ENCODE results near the gene RYR2.
"Not testable (repeated sequence)": the region's sequence is repeated elsewhere in the genome, so short reads cannot be mapped to it uniquely, and the experiment has no call there.

RYR2 gene

DNA sequence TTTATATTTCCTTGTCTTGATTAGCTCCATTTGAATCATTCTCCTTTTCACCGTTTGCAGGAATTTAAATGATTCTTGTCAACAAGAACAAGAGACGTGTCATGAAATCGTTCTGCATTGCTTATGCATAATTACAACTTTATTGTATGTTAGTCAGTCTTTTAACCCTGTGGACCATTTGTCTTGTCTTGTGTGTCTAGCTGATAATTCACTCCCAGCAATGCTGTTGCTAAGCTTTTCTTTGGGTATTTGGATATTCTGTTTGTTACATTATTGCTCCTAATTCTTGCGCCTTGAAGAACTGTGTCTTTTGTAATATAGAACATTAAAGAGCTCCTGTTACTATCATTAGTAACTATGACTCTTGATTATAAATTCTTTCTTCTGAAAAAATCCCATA, 311.9 kb downstream of the RYR2 start:
- no peak for DNase-seq (ENCODE audit: low read depth)

GRCh38 chr1:237355022-237355421, 313.0 kb downstream of the RYR2 start:
- no peak for DNase-seq (ENCODE audit: low read depth)

- DNase-seq (ENCODE audit: low read depth): no peak
These were observed 316.6 kb downstream of the RYR2 start for GRCh38 chr1:237358555-237358954.

GRCh38 chr1:237367758-237368157, 325.8 kb downstream of the RYR2 start:
- no peak for DNase-seq (ENCODE audit: low read depth)

- DNase-seq (ENCODE audit: low read depth): not testable (repeated sequence)
These were observed 329.5 kb downstream of the RYR2 start for GRCh38 chr1:237371477-237371876.

GRCh38 chr1:237383791-237384190, 341.8 kb downstream of the RYR2 start:
- DNase-seq (ENCODE audit: low read depth): no peak

GRCh38 chr1:237384213-237384612, 342.2 kb downstream of the RYR2 start:
- DNase-seq (ENCODE audit: low read depth): no peak

DNA sequence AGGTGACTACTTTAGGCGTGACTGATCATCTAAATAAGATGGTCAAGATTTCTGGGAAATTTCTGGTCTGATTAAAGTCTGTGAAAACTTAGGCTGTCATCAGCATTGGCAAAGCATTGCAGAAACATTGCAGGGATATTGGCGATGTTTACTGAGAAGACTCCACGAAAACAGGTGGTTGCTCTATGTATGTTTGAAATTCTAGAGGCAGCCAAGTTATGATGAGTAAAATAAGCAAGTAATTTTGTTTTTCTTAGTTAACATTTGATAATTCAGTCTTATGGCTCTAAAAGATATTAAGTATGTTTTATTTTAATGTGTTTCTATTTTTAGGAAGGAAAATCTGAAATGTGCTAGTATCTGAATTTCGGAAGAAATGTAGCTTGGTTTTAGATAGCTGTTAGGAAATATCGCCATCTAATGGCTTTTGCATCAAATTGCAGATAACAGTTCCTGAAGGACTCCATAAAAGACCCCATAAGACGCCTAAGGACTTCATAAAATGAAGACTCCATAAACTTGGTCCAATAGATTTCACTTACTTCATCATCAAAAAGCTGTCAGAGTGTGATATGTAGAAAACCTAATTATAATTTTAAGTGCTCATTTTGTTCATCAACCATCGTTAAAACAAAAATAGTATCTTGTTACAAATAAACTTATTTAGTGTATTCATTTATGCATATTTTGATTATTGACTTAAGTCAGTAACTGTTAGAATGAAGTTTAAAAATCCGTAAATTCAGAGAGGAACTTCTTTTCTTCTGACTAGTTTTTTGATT, 344.6 kb downstream of the RYR2 start:
- no peak for DNase-seq (ENCODE audit: low read depth)

GRCh38 chr1:237387144-237387505, 345.1 kb downstream of the RYR2 start:
- DNase-seq (ENCODE audit: low read depth): no peak

- no peak for DNase-seq (ENCODE audit: low read depth)
These were observed 348.8 kb downstream of the RYR2 start for GRCh38 chr1:237390823-237391222.

DNA sequence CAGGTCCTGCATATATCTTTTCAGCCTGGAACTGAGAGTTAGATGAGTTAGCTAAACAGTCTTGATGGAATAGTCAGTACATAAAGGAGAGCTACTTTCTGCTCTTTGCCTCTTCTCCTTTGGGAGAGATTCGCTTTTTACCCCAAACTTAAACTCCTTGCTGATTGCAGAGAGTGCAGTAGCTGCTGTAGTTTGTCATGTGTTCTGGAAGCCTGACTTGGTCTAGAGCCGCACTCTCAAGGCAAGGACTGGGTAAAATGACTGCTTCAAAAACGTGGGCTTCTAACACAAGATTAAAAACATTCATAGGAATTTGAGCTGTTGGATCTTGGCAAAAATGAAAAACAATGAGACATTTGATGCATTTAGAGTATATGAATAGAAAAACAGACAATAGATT, 351.6 kb downstream of the RYR2 start:
- DNase-seq (ENCODE audit: low read depth): no peak

DNA sequence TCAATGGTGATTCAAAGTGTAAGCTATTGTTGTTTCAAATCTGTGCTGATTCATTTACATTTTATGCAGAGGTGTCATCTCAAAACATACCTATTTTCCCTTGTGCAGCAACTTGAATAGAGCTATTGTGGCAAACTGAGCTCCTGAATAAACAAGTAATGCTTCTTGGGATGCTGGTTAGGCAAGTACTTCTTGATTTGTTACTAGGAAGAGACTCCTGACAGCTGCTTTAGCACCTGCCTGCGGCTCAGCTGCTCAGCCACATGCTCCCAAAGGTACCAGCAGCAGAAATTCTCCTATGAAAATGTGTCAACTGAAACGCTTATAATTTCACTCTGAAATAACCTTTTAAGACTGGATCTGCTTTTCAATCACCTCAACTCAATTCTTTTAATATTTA, 352.3 kb downstream of the RYR2 start:
- DNase-seq (ENCODE audit: low read depth): no peak

DNA sequence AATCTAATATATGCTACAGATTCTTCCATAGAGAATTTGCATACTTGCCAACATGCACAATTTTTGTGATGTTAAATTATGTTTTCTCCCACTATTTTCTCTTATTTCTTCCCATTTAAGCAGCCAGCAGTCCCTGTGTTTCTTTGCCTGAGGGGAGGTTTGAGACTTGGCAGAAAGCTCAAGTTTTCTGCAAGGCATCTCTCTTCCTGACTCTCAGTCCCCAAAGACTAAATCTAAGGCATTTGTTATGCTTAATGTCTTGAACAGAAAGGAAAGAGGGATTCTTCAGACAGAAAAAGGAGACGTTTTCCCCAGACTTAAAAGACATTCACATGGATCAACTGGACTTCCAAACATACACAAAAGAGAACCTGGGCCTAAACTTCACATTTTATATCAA, 354.4 kb downstream of the RYR2 start:
- DNase-seq (ENCODE audit: low read depth): no peak

DNA sequence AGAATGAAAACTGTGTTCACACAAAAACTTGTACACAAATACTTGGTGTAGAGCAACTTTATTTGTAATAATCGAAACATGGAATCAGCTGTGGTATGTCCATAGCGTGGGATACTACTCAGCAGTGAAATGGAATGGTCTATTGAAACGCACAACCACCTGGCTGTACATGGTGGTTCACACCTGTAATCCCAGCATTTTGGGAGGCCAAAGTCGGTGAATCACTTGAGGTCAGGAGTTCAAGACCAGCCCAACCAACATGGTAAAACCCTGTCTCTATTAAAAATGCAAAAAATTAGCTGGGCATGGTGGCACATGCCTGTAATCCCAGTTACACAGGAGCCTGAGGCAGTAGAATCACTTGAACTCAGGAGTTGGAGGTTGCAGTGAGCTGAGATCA, 356.8 kb downstream of the RYR2 start:
- no peak for DNase-seq (ENCODE audit: low read depth)

DNA sequence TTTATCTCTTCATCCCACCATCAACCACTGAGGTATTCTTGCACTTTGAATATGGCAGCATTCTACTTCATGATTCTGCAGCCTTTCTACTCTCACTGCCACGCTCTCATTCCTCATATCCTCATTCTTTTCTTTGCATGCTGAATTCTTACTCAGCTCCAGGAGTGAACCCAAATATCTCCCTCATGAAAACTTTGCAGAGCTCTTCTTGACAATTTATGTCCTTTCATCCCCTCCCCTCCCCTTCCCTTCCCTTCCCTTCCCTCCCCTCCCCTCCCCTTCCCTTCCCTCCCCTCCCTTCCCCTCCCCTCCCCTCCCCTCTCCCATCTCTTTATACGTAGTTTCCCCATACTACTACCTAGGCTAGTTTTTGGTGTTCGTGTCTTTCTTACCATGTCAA, 363.9 kb downstream of the RYR2 start:
- no peak for DNase-seq (ENCODE audit: low read depth)

GRCh38 chr1:237411621-237412020, 369.6 kb downstream of the RYR2 start:
- DNase-seq (ENCODE audit: low read depth): peak; percentile 5

- DNase-seq (ENCODE audit: low read depth): no peak
These were observed 375.1 kb downstream of the RYR2 start for GRCh38 chr1:237416924-237417655.

DNA sequence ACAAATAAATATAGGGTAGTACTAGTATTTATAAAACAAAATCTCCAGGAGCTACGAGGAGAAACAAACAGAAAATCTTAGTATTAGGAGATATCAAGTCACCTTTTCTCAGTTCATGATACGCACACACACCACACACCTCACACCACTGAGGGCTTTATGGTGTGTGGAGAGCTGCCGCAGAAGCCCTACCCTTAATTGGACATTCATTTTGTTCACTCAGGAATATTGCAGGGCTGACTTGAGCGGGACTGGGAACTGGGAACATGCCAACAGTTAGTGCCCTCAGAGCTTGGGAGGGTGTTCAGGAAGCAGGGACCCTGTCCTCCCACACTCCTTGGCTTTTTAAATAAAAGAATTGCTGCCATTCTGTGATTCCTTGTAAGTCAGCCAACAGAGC, 386.8 kb downstream of the RYR2 start:
- no peak for DNase-seq (ENCODE audit: low read depth)

- DNase-seq (ENCODE audit: low read depth): no peak
These were observed 387.3 kb downstream of the RYR2 start for GRCh38 chr1:237429252-237429651.

GRCh38 chr1:237431448-237431847, 389.5 kb downstream of the RYR2 start:
- DNase-seq (ENCODE audit: low read depth): no peak

DNA sequence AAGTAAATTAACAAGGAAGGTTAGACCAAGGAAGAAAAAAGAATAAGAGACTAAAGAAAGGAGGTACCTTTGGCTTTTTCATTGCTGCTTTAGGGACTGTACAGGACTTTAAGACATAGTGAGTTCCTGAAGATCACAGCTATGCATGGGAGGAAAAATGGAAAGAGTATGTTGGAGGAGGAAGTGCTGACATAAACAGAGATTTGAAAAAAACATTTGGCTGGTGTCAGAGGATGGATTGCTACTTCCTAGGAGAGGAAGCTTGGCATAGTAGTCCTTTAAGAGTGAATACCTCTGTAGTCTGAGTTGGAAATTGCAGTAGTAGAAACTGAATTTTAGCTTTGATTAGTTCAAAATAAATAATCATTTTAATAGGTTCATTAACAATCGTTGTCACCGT, 398.4 kb downstream of the RYR2 start:
- no peak for DNase-seq (ENCODE audit: low read depth)

DNA sequence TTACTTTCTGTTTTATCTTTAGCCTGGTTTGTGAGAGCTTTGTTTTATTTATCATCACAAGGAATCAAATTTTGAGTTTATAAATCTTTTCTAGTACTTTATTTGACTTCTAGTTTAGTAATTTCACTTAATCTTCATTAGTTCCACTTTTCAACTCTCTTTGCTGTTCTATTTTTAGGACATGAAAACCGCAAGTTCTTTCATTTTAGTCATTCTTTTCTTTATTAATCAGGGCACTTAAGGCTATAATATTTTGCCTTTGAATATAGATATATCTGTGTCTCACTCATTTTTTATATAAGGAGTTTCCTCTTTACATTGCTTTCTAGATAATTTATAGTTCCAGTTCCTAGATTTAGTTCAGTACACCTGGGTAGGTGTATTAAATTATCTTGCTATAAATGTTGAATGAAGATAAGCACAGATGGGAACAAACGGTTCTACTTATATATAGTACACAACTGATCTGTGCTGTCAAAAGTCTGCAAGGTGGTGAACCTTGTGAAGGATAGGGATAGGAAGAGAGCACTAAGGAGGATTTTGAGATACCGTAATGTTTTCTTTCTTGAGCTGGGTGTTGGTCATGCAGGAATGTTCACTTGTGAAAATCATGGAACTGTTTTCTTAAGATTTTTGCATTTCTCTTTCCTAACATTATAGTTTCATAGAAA, 402.3 kb downstream of the RYR2 start:
- no peak for DNase-seq (ENCODE audit: low read depth)

- DNase-seq (ENCODE audit: low read depth): no peak
These were observed 406.1 kb downstream of the RYR2 start for GRCh38 chr1:237448042-237448441.
